ENCODE results near the gene DUSP2.

Gene DUSP2

DNA sequence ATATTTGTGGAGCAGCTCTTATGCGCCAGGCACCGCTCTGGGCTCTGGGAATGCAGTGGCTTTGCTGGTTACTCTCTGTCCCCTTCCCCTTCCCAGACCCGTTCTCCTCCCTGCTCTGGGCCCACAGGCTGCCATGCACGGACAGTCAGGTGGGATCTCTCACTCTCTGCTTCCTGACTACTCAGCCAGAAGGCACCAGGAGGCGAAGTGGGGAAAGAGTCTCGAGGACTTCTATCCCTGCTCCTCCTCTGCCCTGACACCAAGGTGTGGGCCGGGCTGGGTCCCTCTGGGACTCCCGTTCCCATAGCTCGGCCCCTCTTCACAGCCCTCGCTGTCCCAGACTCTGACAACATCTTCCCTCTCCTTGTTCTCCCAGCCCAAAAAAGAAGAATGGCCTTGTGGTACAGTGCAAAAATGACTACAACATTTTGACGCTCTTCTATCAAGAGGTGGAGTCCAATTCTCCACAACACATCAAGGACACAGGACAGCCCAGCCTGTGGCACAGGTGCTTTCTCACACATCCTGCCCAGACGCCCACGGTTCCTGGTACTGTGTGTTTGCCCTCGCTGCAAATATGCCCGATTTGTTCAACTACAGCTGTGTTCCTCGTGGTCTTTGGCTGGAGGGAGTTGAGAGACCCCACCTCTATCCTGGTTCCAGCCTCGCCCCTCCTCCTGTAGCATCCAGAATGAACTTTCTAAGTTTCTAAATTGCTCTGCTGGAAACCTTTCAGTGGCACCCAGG lies 14.0 kb upstream of the DUSP2 start:
- no peak for TF ChIP-seq EZH2 (optimal IDR thresholded peaks at IDR 0.05; ENCODE audit: low read depth, low read length)
- TF ChIP-seq EZH2phosphoT487 (IDR thresholded peaks at IDR 0.05; ENCODE audit: low read length): no peak
- TF ChIP-seq, protein P1, sequence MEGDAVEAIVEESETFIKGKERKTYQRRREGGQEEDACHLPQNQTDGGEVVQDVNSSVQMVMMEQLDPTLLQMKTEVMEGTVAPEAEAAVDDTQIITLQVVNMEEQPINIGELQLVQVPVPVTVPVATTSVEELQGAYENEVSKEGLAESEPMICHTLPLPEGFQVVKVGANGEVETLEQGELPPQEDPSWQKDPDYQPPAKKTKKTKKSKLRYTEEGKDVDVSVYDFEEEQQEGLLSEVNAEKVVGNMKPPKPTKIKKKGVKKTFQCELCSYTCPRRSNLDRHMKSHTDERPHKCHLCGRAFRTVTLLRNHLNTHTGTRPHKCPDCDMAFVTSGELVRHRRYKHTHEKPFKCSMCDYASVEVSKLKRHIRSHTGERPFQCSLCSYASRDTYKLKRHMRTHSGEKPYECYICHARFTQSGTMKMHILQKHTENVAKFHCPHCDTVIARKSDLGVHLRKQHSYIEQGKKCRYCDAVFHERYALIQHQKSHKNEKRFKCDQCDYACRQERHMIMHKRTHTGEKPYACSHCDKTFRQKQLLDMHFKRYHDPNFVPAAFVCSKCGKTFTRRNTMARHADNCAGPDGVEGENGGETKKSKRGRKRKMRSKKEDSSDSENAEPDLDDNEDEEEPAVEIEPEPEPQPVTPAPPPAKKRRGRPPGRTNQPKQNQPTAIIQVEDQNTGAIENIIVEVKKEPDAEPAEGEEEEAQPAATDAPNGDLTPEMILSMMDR (IDR thresholded peaks at IDR 0.05; ENCODE audit: low read length): no peak

DNA sequence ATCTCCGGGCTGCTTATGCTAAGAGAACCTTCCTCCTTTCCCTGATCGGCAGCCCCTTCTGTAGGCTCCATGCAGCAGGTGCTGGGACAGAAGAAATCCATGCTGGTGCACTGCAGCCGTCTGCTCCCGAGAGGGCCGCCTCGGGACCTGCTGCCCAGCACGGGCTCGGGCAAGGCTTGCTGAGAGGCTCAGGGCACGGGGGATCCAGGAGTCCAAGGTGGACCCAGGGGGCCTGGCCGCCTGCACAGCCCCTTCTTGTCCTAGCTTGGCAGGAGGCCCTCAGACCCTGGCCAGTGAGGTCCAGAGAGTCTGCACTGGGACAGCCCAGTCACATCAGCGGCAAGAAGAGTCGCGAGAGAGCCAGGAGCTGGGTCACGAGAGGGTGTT lies 13.3 kb upstream of the DUSP2 start:
- Histone ChIP-seq H2AFZ (ENCODE audit: low read length) (no peak overlapping the region), H3K4me2 (ENCODE audit: low read depth, low read length) (no peak overlapping the region), H3K27ac (ENCODE audit: low read length) (no peak overlapping the region), H3K9me3 (replicated peaks; ENCODE audit: insufficient read depth, low read length) (no peaks in the 10 kb centered on the region), H3K27me3 (replicated peaks; ENCODE audit: insufficient read depth, low read length) (no peaks in the 10 kb centered on the region), H3K4me1 (ENCODE audit: low read length) (no peaks in the 10 kb centered on the region), H3K9me2 (replicated peaks; ENCODE audit: insufficient read depth, low read length) (no peaks in the 10 kb centered on the region), H3K36me3 (replicated peaks; ENCODE audit: insufficient read depth, low read length) (no peaks in the 10 kb centered on the region), H4K20me1 (ENCODE audit: insufficient read depth, low read length) (no peaks in the 10 kb centered on the region), H3K79me2 (ENCODE audit: low read length) (no peaks in the 10 kb centered on the region), H3K9ac (ENCODE audit: low read length) (no peak overlapping the region), H3K4me3 (ENCODE audit: low read length) (no peak overlapping the region), H3F3A (ENCODE audit: insufficient read depth, low read length) (no peaks in the 10 kb centered on the region)
- TF ChIP-seq EZH2 (optimal IDR thresholded peaks at IDR 0.05; ENCODE audit: low read depth, low read length) (no peak), EZH2phosphoT487 (IDR thresholded peaks at IDR 0.05; ENCODE audit: low read length) (no peak)
- TF ChIP-seq, protein P1 (IDR thresholded peaks at IDR 0.05; ENCODE audit: low read length): no peak
- DNase-seq: no peak

More for the DNA sequence above, 14.0 kb upstream of the DUSP2 start:
- no peak for DNase-seq
- no peak overlapping the region for H3K4me2 ChIP-seq (ENCODE audit: low read depth, low read length)
- no peaks in the 10 kb centered on the region for H3K9me2 ChIP-seq (replicated peaks; ENCODE audit: insufficient read depth, low read length)
- H3K27me3 ChIP-seq (replicated peaks; ENCODE audit: insufficient read depth, low read length): no peaks in the 10 kb centered on the region
- H4K20me1 ChIP-seq (ENCODE audit: insufficient read depth, low read length): no peaks in the 10 kb centered on the region
- no peak overlapping the region for H3K9ac ChIP-seq (ENCODE audit: low read length)
- no peaks in the 10 kb centered on the region for H3K36me3 ChIP-seq (replicated peaks; ENCODE audit: insufficient read depth, low read length)
- H3K9me3 ChIP-seq (replicated peaks; ENCODE audit: insufficient read depth, low read length): no peaks in the 10 kb centered on the region
- H2AFZ ChIP-seq (ENCODE audit: low read length): no peak overlapping the region
- no peaks in the 10 kb centered on the region for H3F3A ChIP-seq (ENCODE audit: insufficient read depth, low read length)
- H3K79me2 ChIP-seq (ENCODE audit: low read length): no peaks in the 10 kb centered on the region
- no peaks in the 10 kb centered on the region for H3K4me1 ChIP-seq (ENCODE audit: low read length)
- no peak overlapping the region for H3K27ac ChIP-seq (ENCODE audit: low read length)
- no peak overlapping the region for H3K4me3 ChIP-seq (ENCODE audit: low read length)

DNA sequence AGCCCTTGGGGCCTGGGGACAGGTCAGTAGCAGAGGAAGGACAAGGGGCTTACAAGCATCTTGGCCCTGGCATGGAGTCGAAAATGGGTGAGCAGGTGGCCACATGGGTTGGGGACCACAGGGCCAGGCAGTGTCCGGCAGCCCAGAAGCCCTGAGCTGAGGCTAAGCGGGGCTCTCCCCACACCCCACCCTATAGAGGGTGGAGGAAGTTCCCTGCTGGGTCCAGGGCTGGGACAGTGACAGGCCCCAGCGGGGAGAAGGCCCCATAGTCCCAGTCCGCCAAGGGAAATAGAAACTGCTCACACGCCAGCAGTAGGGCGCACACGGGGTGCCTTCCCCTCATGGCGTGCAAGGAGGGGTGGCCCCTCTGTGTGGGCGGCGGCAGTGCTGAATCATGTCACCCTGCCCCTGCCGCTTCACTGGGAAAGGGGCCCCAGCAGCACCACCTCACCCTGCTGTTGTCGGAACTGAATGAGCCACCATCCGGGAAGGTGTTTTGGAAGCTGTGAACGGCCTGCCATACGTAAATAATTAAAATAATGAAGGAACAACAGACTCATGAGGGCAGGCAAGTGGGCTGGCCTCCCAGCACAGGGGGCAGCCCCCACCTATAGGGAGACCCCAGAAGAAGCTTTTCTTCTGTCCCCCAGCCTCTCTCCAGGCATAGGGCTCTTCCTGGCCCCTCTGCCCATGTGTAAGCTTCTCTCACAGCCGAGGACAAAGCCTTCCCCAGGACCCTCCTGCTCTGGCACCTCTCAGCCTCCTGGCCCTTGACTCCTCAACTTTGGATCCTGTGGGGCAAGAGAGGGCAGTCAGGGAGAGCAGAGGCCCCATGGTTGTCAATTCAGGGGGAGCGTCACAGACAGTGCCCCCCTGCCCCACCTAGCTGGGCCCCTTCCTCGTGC lies 12.7 kb upstream of the DUSP2 start:
- no peaks in the 10 kb centered on the region for H3K4me1 ChIP-seq (ENCODE audit: low read length)
- no peaks in the 10 kb centered on the region for H4K20me1 ChIP-seq (ENCODE audit: insufficient read depth, low read length)
- H3K4me2 ChIP-seq (ENCODE audit: low read depth, low read length): no peak overlapping the region
- H3K9me2 ChIP-seq (replicated peaks; ENCODE audit: insufficient read depth, low read length): no peaks in the 10 kb centered on the region
- H3F3A ChIP-seq (ENCODE audit: insufficient read depth, low read length): no peaks in the 10 kb centered on the region
- no peaks in the 10 kb centered on the region for H3K79me2 ChIP-seq (ENCODE audit: low read length)
- no peak for DNase-seq
- H3K27me3 ChIP-seq (replicated peaks; ENCODE audit: insufficient read depth, low read length): no peaks in the 10 kb centered on the region
- no peak overlapping the region for H3K9ac ChIP-seq (ENCODE audit: low read length)
- no peaks in the 10 kb centered on the region for H3K9me3 ChIP-seq (replicated peaks; ENCODE audit: insufficient read depth, low read length)
- TF ChIP-seq EZH2 (optimal IDR thresholded peaks at IDR 0.05; ENCODE audit: low read depth, low read length) (no peak), EZH2phosphoT487 (IDR thresholded peaks at IDR 0.05; ENCODE audit: low read length) (no peak)
- TF ChIP-seq, protein P1 (IDR thresholded peaks at IDR 0.05; ENCODE audit: low read length): no peak
- no peak overlapping the region for H3K4me3 ChIP-seq (ENCODE audit: low read length)
- H3K36me3 ChIP-seq (replicated peaks; ENCODE audit: insufficient read depth, low read length): no peaks in the 10 kb centered on the region
- H3K27ac ChIP-seq (ENCODE audit: low read length): no peak overlapping the region
- no peak overlapping the region for H2AFZ ChIP-seq (ENCODE audit: low read length)
